Measurements from ENCODE around the gene FUT7.
A peak's percentile ranks its signal among the peaks of the same experiment; 100 is the strongest.

Gene FUT7

GRCh38 chr9:137052293-137052692 is 20.4 kb upstream of the FUT7 start:
- no peak for DNase-seq (ENCODE audit: low read depth, low spot score)
- H3K27ac ChIP-seq: no peak overlapping the region

DNA sequence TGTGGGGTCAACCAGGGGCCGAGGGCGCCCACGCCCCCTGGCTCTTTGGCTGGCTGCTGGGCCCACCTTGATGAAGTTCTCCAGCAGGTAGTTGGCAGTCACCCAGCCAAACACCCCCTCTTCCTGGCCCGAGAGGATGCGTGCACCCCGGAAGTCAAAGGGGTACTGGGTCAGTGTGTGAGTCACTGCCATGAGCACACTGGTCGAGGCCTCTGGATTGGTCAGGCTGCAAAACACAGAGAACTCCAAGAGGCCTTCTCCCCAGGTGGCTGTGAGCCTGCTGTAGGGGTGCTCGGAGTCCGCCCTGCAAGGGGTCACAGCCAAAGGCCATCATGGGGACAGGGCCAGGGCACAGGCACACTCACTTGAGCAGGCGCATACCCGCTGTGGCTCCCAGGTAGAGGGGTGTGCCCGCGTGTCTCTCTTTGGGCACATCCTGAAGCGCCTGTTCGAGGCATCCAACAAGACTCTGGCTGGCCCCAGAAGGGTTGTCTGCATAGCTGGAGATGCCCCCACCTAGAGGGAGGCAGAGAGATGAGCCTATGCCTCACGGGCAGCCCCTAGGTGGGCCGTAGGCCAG is 19.3 kb upstream of the FUT7 start:
- H3K27ac ChIP-seq: no peak overlapping the region
- no peak for DNase-seq (ENCODE audit: low read depth, low spot score)

- no peak overlapping the region for H3K27ac ChIP-seq
- no peak for DNase-seq (ENCODE audit: low read depth, low spot score)
Measured at GRCh38 chr9:137050570-137050969, 18.7 kb upstream of the FUT7 start.

DNA sequence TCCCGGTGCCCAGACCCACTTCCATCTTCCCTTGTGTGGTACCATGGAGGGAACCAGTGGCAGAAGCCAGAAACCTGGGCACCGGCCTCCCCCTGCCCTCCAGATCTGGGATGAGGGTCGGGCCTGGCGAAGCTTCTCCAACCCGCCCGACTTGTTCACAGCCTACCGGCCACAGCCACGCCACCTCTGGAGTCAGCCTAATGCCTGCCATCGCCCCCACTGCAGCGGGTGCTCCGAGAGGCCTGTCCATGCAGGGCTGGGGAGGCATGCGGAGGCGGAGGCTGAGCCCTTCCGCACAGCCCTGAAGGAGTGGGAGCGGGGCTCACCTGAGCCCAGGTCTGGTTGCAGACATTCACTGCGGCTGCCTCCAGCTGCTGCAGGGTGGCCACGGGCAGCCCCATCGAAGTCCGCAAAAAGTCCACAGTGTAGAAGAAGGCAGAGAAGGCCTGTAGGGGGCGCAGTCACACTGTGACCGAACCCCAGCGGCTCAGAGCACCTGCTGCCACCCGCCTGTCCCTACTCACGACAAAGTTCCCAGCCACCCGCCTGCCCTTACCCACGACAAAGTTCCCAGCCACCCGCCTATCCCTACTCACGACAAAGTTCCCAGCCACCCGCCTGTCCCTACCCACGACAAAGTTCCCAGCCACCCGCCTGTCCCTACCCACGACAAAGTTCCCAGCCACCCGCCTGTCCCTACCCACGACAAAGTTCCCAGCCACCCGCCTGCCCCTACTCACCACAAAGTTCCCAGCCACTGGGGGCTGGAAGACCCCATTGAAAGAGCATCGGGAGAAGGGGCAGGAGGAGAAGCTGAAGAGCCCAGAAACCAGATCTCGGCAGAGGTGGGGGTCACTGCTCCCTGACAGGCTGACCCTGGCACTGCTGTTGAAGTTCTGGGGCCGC is 17.9 kb upstream of the FUT7 start:
- no peak overlapping the region for H3K27ac ChIP-seq
- no peak for DNase-seq (ENCODE audit: low read depth, low spot score)

- H3K27ac ChIP-seq: no peak overlapping the region
Measured at GRCh38 chr9:137048655-137049543, 17.0 kb upstream of the FUT7 start.

DNA sequence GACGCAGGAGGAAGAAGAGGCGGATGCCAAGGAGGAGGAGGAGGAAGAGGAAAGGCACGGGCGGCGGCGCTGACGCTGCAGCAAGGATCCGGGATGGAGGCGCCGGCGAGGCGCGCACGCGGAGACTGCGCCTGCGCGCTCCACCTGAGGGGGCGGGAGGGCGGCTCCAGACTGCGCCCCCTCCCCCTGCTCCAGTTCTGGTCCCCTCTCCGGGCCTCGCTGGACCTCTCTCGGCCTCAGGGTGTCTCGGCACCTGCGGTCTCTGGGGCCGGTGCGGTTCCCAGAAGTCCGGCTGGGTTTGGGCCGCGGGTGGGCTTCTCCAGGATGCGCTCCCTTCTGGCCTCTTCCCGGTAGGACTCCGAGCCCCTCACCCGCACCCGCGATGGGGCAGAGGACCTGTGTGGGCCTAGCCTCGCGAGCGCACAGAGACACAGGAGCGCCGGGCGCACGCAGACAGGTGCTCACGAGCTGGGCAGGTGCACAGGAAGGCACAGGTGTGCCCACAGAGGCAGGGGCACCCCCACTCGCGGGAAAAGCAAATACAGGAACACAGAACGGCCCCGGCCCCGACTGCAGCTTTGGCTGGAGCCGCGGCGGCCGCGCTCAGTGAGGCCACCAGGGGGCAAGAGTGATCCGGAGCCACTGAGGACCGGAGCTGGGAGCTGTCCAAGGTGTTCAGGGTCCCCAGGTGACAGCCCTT is 14.3 kb upstream of the FUT7 start, which contains the start of gene NPDC1:
TSS of gene NPDC1 (minus strand) at position 90 of the 700 bp plus-strand sequence. CDS start 188 bp downstream, outside the sequence.
- DNase-seq (ENCODE audit: low read depth, low spot score): no peak
- peak within 1 kb of the TSS; percentile 41 for H3K27ac ChIP-seq

More at GRCh38 chr9:137048655-137049543, 17.0 kb upstream of the FUT7 start:
- no peak for DNase-seq (ENCODE audit: low read depth, low spot score)

DNA sequence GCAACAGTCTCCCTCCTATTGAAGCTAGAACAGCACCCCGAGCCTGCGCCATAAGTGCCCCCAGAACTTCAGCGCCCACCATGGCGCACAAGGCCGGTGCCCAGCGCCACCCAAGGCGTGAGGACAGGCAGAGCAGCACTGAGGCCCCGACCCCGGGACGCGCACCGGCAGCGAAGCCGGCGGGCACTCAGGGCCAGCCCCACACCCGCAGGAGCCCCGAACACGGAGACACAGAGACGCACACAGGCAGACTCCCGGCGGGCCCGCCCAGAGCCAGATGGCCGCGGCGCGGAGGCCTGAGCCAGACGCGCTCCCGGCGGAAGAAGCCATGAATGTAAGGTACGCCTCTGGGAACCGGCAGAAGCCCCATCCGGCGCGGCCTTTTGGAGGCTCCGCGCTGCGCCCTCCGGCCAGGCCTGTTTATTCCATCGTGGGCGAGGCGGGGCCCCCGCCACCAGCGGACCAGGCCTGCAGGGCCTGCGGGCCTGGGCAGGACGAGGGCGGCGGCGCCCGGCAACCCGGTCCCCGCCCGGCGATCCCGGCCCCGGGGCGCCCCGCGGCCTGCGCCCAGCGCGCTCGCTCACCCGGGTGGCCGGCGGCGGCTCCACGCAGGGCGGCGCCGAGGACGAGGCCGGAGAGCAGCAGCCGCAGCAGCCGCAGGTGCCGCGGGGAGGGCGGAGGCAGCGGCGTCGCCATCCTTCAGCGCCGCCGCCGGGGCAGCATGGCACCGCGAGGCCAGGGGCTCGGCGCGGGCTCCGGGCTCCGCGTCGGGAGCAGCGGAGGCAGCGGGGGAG is 13.6 kb upstream of the FUT7 start:
- no peak for DNase-seq (ENCODE audit: low read depth, low spot score)
- H3K27ac ChIP-seq: peak overlapping the region; percentile 41

GRCh38 chr9:137044502-137045177 is 12.8 kb upstream of the FUT7 start:
- no peak overlapping the region for H3K27ac ChIP-seq
- DNase-seq (ENCODE audit: low read depth, low spot score): no peak

DNA sequence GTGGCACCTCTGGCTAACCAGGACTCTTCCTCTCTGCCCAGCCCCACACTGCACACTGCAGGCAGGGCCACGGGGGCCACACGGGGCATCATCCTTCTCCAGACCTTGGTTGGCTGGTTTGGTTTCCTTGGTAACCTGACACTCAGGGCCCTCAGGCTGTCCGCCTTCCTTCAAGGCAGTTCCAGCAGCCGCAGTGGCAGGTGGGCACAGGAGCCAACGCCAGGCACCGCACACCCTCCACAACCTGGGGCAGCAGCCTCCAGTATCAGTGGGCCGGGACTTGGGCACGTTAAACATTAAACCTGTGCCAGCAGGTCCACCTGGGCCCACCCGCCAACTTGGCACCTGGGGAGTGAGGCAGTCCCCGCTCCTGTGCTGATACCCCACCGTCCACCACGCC is 12.1 kb upstream of the FUT7 start:
- no peak for DNase-seq (ENCODE audit: low read depth, low spot score)
- H3K27ac ChIP-seq: no peak overlapping the region

GRCh38 chr9:137042751-137043727 is 11.2 kb upstream of the FUT7 start:
- no peak overlapping the region for H3K27ac ChIP-seq
- DNase-seq (ENCODE audit: low read depth, low spot score): no peak

GRCh38 chr9:137041124-137041523 is 9.2 kb upstream of the FUT7 start:
- DNase-seq (ENCODE audit: low read depth, low spot score): no peak
- no peak overlapping the region for H3K27ac ChIP-seq

DNA sequence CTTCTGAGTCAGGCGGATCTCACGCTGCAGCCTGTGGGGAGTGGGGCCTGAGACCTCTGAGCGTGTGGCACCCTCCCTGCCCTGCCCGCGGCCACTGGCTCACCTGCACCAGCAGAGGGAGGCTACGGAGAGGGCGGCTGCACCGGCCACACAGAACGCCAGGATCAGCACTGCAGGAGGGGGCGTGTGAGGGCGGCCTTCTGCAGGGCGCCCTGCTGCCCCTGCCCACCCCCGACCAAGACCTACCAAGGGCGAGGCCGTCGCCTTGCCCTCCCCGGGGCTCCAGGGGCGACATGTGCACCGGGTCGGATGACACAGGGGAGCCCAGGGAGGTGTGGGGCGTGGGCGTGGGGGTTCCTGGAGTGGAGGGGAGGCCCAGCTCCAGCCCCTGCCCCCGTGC is 8.7 kb upstream of the FUT7 start:
- no peak overlapping the region for H3K27ac ChIP-seq
- DNase-seq (ENCODE audit: low read depth, low spot score): no peak

DNA sequence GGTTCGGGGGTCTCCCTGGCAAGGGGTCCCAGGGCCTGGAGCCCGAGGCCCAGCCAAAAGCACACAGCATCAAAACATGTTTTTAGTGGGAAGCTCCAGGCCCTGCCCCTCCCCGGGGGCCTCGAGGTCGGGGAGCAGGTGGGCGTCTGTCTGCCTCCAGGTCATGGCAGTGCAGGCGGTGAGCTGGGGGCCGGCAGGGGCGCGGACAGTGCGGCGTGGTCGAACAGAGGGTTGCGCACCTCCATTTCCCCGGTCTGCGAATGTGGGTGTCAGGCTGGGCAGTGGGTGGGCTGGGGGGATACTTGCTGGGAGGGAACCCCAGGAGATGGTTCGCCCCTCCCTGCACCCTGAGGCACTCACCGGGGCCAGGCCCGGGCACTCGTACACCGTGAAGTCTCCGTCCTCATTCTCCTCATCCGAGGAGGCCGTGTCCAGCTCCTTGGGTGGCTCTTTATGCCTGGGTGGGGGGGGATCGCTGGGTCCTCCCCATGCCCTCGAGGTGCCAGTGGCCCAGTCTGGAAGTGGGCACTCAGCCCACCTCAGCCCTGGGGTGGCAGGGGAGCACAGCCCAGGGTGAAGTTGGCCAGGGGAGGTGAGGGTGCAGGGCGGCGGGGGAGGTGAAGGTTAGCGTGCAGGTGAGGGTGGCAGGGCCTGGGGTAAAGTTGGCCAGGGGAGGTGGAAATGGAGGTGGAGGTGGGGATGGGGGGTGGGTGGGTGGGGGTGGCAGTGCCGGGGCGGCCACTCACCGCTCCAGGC is 7.9 kb upstream of the FUT7 start:
- DNase-seq (ENCODE audit: low read depth, low spot score): no peak
- H3K27ac ChIP-seq: no peak overlapping the region

DNA sequence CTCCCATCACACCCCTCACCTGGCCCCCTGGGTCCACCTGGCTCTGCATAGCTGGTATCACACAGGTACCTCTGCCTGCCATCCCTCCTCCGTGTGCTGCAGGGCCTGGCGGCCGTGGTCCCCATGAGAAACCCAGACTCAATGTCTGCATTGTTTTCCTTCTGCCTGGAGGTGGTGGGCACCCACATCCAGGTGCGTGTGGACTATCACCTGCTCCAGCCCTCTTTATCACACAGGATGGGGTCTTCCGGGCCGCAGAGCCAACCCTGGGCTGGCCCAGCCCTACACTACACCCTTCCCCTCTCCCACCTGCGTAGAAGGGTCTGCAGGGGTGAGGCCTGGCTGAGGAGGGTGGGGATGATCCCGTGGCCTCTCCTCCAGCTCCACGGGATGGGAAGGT is 7.0 kb upstream of the FUT7 start:
- no peak overlapping the region for H3K27ac ChIP-seq
- DNase-seq (ENCODE audit: low read depth, low spot score): no peak

DNA sequence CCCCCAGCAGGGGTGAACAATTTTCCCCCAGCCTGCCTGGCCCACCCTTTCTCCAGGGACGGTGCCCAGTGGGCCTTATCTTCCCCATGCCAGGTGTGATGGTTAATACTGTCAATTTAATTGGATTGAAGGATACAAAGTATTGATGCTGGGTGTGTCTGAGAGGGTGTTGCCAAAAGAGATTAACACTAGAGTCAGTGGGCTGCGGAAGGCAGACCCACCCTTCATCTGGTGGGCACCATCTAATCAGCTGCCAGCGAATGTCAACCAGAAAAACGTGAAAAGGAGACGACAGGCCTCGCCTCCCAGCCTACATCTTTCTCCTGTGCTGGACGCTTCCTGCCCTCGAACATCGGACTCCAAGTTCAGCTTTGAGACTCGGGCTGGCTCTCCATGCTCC is 5.6 kb upstream of the FUT7 start:
- DNase-seq (ENCODE audit: low read depth, low spot score): no peak
- no peak overlapping the region for H3K27ac ChIP-seq

GRCh38 chr9:137037035-137037434 is 5.1 kb upstream of the FUT7 start:
- H3K27ac ChIP-seq: no peak overlapping the region
- DNase-seq (ENCODE audit: low read depth, low spot score): no peak

- no peak for DNase-seq (ENCODE audit: low read depth, low spot score)
Measured at GRCh38 chr9:137035937-137036336, 4.0 kb upstream of the FUT7 start.

More at GRCh38 chr9:137035937-137036336, 4.0 kb upstream of the FUT7 start:
- no peak overlapping the region for H3K27ac ChIP-seq

Data from epithelial cell of prostate (primary cell).